DMS 273 treated with DMSO at 0.1 percent for 48 hours (cell line): Measurements from ENCODE around the gene SLC10A6.

ENCODE experiments used
- DNase-seq: peaks from one replicate; lab custom pipeline; 2025; lab: John Stamatoyannopoulos, UW

Gene SLC10A6

GRCh38 chr4:86848136-86848535 is 1.0 kb downstream of the SLC10A6 start:
- DNase-seq, result no peak

- no peak for DNase-seq
Observed at GRCh38 chr4:86847571-86847970, 1.6 kb downstream of the SLC10A6 start.

- DNase-seq, result no peak
Observed at GRCh38 chr4:86846921-86847320, 2.3 kb downstream of the SLC10A6 start.

DNA sequence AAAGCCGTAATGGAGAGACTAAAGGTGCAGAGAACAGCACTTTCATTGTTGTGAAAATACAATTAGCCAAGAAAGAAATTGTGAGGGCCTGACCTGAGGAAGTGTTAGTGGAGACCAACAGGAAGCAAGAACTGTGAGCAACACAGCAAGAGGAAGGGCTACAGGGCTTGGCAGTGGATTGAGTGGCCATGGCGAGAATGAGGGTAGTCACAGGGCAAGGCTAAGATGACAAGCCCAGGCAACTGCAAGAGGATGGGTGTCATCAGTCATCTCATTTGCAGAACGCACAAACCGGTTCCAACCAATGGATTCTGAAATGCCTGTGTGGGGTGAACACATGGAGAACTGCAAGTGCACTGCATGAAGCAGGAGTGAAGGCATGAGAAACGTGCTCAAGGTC is 3.6 kb downstream of the SLC10A6 start:
- no peak for DNase-seq

- DNase-seq, result no peak
Observed at GRCh38 chr4:86841309-86841708, 7.9 kb downstream of the SLC10A6 start.

DNA sequence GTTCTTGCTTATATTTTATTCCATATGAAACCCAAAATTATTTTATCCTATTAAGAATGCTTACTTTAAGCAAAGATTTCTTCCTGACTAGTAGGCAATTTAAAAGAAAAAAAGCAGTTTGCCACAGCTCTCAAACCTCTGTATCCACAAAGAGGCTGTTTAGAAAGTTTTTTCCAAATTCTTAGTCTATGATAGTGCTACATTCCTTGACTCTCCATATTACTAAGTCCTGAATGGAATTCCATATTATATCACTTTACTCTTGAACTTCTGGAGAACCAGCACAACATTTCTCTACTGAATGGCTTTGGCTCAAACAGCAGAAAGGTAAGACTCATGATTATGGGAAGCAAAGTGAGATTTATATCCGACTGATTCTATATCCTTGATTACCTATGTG is 8.3 kb downstream of the SLC10A6 start:
- DNase-seq, result no peak

GRCh38 chr4:86837691-86838503 is 11.3 kb downstream of the SLC10A6 start:
- DNase-seq, result no peak

DNA sequence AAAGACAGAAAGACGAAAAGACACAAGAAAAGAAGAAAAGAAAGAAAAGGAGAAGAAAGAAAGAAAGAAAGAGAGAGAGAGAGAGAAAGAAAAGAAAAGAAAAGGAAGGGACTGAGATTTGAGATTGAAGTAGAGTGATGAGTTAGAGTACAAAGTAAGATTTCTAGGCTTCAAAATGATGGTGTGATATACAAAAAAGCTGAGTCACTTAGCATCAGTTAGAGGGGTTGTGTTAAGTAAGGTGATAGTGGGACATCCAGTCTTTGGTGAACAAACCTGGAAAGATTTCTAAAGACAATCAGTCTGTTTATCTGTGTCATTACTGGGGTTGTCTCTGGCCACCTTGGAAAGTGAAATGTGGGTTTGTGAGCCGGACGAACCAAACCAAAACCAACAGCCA is 13.5 kb downstream of the SLC10A6 start:
- DNase-seq, result no peak

DNA sequence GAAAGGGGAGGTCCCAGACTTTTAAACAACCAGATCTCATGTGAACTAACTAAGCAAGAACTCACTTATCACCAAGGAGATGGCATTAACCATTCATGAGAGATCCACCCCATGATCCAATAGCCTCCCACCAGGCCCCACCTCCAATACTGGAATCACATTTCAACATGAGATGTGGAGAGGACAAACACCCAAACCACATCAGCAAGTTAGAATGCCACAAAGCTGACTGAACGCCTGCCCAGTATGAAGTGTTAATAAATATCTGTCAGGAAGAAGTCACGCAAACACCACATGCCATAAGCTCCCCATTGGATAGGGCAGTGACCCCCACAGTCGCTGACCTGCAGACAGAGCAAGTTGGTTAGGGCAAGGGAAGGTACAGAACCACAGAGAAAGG is 14.3 kb downstream of the SLC10A6 start:
- DNase-seq, result no peak

- DNase-seq, result no peak
Observed at GRCh38 chr4:86833615-86834014, 15.6 kb downstream of the SLC10A6 start.

DNA sequence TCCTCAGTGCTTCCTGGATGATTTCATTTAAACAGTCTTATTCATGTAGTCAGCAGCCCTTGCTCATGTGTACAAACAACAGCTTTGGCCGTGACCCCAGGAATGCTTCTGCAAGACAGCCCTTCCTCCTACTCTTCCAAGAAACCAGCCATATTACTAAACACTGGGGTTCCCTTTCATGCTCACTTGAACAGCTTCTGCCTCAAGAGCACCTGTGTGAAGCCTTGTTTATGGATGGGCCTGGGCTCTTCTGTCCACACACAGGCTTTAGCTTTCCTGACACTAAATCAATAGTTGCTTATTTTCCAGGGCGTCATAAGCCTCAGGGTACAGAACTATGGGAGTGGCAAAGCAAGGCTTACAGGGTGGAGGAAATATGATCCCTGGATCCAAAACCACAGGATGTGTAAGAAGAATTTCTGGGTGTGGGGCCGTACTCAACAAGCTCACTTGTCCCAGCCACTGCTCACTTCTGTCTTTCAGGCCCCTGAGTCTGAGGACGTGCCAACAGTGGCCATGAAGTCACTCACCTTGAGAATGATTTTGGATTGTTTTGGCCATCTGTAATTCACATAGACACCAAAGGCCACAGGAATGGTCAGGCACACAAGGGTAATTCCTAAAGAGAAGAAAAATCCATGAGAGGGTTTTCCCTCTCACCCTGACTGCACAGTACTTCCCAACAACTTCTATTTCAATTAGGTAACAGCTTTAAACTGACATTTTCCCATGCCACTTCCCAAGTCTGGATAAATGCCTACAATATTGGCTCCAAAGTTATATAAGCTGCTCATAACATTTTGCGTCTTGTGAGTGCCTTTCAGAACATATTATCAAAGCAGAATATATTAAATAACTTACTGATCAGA is 17.7 kb downstream of the SLC10A6 start:
- DNase-seq, result no peak

- DNase-seq, result no peak
Observed at GRCh38 chr4:86825511-86825910, 23.7 kb downstream of the SLC10A6 start.

GRCh38 chr4:86822136-86822535 is 27.0 kb downstream of the SLC10A6 start:
- DNase-seq, result no peak

- no peak for DNase-seq
Observed at GRCh38 chr4:86821151-86821550, 28.0 kb downstream of the SLC10A6 start.

- no peak for DNase-seq
Observed at GRCh38 chr4:86819561-86819960, 29.6 kb downstream of the SLC10A6 start.

DNA sequence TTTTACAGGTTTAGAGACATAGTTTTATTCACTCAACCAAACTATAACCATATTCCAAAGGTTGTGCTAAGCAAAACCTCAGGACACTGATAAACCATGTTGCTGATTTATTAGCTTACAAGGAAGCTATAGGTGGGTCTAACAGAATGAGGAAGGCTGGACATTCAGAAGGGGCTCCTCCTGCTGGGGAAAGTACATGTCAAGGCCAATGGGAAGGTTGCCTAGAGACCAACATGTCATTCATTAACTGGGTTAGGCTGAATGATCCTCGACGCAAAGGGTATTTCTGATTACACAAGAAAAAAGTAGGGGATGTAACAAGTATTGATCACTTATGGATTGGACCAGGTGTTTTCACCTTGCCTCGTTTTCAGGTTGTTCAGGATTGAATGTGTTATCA is 30.3 kb downstream of the SLC10A6 start:
- DNase-seq, result no peak

DNA sequence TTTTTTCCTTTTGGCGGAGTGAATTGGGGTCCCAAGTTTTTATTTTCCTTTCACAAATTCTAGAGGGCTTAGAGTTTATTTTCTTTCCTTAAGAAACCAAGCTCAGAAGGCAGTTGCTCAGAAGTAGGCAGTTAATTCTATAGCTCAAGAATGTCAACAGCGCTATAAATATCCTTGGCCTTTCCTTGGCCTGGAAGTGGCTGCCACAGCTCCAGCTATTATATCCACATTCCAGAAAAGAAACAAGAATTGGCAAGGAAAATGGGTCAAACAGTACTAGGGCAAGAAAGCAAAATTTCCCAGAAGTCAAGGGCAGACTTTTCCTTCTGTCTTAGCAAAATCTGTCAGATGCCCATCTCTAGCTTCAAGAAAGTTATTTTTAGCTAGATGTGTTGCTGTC is 31.0 kb downstream of the SLC10A6 start:
- no peak for DNase-seq

DNA sequence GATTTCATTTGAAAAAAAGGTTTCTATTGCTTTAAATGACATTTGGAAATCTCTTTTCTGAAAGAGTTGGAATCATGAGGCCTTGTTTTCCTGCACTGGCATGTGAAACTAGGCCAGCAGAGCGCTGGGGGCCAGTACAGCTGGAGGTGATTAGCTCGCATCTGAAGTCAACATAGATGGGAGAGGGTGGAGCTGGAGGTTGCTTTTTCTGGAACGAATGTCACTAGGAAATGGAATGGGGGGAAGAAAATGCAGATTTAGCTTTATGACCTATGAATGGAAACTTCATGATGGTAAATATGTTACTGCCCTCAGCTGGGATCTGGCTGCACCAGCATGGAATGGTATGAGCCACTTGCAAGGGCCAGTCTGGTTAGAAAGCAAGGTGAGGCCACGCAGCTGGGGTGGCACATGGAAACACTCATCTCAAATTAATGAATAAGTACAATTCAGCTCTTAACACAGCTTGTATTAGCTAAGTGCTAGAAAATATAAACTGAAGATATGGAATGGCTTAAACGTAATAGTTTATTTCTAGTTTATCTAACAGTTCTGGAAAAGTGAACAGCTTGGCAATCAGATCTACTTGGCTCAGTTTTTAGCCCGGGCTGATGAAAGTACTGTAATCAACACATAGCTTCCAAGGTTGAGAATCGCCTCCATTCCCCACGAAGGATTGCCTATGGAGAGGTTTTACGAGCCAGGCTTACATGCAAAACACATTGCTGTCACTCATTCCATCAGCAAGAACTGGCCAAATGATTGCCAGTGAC is 32.5 kb downstream of the SLC10A6 start:
- DNase-seq, result no peak

- no peak for DNase-seq
Observed at GRCh38 chr4:86815653-86816052, 33.5 kb downstream of the SLC10A6 start.

DNA sequence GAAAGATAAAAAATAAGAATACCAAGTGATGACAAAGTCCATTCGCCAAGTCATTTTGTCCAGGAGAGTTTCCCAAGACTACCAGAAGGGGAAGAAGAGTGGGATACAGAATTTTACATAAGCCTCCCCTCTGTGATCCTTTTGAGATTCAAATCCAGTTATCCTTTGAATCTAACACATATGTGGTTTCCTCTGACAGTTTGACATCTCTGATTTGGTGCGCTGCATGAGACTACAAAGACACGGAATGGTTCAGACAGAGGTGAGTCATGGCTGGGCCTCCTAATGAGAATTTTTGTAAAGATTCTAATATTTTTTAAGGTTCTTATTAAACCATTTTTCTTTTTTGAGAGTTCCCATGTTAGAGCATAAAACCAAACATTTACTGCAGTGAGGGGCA is 38.3 kb downstream of the SLC10A6 start:
- no peak for DNase-seq

DNA sequence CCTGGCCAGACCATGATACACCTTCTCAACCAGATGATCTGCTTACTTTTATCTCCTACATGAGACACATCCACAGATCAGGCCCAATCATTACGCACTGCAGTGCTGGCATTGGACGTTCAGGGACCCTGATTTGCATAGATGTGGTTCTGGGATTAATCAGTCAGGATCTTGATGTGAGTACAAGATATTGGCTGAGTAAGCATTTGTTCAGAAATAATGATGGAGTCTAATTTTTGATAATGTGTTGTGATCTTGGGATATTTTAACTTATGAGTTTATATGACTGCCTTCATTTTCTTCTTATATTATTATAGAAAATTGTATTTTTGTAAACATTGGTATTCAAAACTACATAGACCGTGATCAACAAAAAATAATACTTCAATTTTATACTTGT is 39.4 kb downstream of the SLC10A6 start:
- no peak for DNase-seq

- no peak for DNase-seq
Observed at GRCh38 chr4:86791126-86791525, 58.1 kb downstream of the SLC10A6 start.

GRCh38 chr4:86788826-86789225 is 60.4 kb downstream of the SLC10A6 start:
- no peak for DNase-seq
